Mesenchymal stem cell (in vitro differentiated cells and primary cell): ENCODE results near the gene TLL1.

ENCODE experiments used
- DNase-seq: peaks from one replicate; pipeline ENCODE4 v3.0.0-alpha.2; 2013
- H2AFZ ChIP-seq: one replicate; pipeline ENCODE4 v1.6.1; 2013; ENCODE audit warnings: low read depth, mild to moderate bottlenecking, control low read depth, inconsistent platforms, low read length, moderate library complexity
- H2AK5ac ChIP-seq: 2 replicates; pipeline ENCODE4 v1.6.1; 2013; ENCODE audit warnings: low read length, moderate library complexity, mild to moderate bottlenecking, inconsistent platforms; ENCODE audit not compliant: severe bottlenecking
- H2BK120ac ChIP-seq: one replicate; pipeline ENCODE4 v1.6.1; 2013; ENCODE audit warnings: low read depth, mild to moderate bottlenecking, inconsistent platforms, low read length, moderate library complexity
- H2BK12ac ChIP-seq, 2 experiments: one replicate each; pipeline ENCODE4 v1.6.1; 2013; ENCODE audit warnings: inconsistent platforms in 2 of 2, low read length in 2 of 2, mild to moderate bottlenecking in 2 of 2, moderate library complexity in 2 of 2, control low read depth in 1 of 2
- H2BK15ac ChIP-seq: one replicate; pipeline ENCODE4 v1.6.1; 2013; ENCODE audit warnings: mild to moderate bottlenecking, low read depth, inconsistent platforms; ENCODE audit not compliant: poor library complexity, severe bottlenecking
- H2BK5ac ChIP-seq: 2 replicates; pipeline ENCODE4 v1.6.1; 2013; ENCODE audit warnings: low read depth, mild to moderate bottlenecking, low read length, control low read depth, inconsistent platforms; ENCODE audit not compliant: poor library complexity, severe bottlenecking
- H3K14ac ChIP-seq, 2 experiments: one replicate each; pipeline ENCODE4 v1.6.1; 2013; ENCODE audit warnings: inconsistent platforms in 2 of 2, low read length in 2 of 2, control low read depth in 1 of 2, mild to moderate bottlenecking in 1 of 2, moderate library complexity in 1 of 2
- H3K18ac ChIP-seq, 2 experiments: one replicate each; pipeline ENCODE4 v1.6.1; 2013; ENCODE audit warnings: inconsistent platforms in 2 of 2, low read length in 2 of 2, control low read depth in 1 of 2, low read depth in 1 of 2, mild to moderate bottlenecking in 1 of 2
- H3K23ac ChIP-seq, 2 experiments: one replicate each; pipeline ENCODE4 v1.6.1; 2013; ENCODE audit warnings: inconsistent platforms in 2 of 2, low read length in 2 of 2, mild to moderate bottlenecking in 2 of 2, moderate library complexity in 2 of 2, control low read depth in 1 of 2
- H3K27ac ChIP-seq: 2 replicates; pipeline ENCODE4 v1.5.1; 2013; ENCODE audit warnings: mild to moderate bottlenecking, moderate library complexity, low read length, control low read depth, inconsistent platforms; ENCODE audit not compliant: poor library complexity, severe bottlenecking
- H3K27me3 ChIP-seq, 2 experiments: 2 replicates each; pipeline versions ENCODE4 v1.6.1 to v1.7.0; 2013; ENCODE audit warnings: low read length in 2 of 2, mild to moderate bottlenecking in 2 of 2, moderate library complexity in 2 of 2, control low read depth in 1 of 2, inconsistent platforms in 1 of 2; ENCODE audit not compliant: control insufficient read depth in 1 of 2, insufficient read depth in 1 of 2
- H3K36me3 ChIP-seq, 2 experiments: 2 replicates each; pipeline versions ENCODE4 v1.6.1 to v1.7.0; 2013; ENCODE audit warnings: low read length in 2 of 2, control low read depth in 1 of 2, inconsistent platforms in 1 of 2, low read depth in 1 of 2, mild to moderate bottlenecking in 1 of 2; ENCODE audit not compliant: insufficient read depth in 2 of 2, control insufficient read depth in 1 of 2
- H3K4ac ChIP-seq, 2 experiments: one replicate each; pipeline ENCODE4 v1.6.1; 2013; ENCODE audit warnings: inconsistent platforms in 2 of 2, low read length in 2 of 2, mild to moderate bottlenecking in 2 of 2, moderate library complexity in 2 of 2, control low read depth in 1 of 2, low read depth in 1 of 2
- H3K4me1 ChIP-seq: 2 replicates; pipeline ENCODE4 v1.6.1; 2013; ENCODE audit warnings: low read depth, low read length, control low read depth; ENCODE audit not compliant: control insufficient read depth, insufficient read depth
- H3K4me2 ChIP-seq: 2 replicates; pipeline ENCODE4 v1.6.1; 2013; ENCODE audit warnings: low read length, mild to moderate bottlenecking, inconsistent platforms; ENCODE audit not compliant: poor library complexity, severe bottlenecking
- H3K4me3 ChIP-seq, 2 experiments: 2 replicates each; pipeline versions ENCODE4 v1.5.1 to v1.7.0; 2013; ENCODE audit warnings: low read length in 2 of 2, mild to moderate bottlenecking in 2 of 2, control low read depth in 1 of 2, low read depth in 1 of 2; ENCODE audit not compliant: insufficient read depth in 1 of 2
- H3K79me1 ChIP-seq: replicated peaks from 2 replicates; pipeline ENCODE4 v1.6.1; 2013; ENCODE audit warnings: mild to moderate bottlenecking, control low read depth, low read length, inconsistent platforms; ENCODE audit not compliant: poor library complexity, severe bottlenecking
- H3K9ac ChIP-seq: 2 replicates; pipeline ENCODE4 v1.7.0; 2013; ENCODE audit warnings: mild to moderate bottlenecking, low read length, moderate library complexity
- H3K9me3 ChIP-seq: 2 replicates; pipeline ENCODE4 v1.7.0; 2013; ENCODE audit warnings: mild to moderate bottlenecking, low read length; ENCODE audit not compliant: control insufficient read depth
- H4K8ac ChIP-seq: one replicate; pipeline ENCODE4 v1.6.1; 2013; ENCODE audit warnings: inconsistent platforms, mild to moderate bottlenecking, low read length, moderate library complexity
- H4K91ac ChIP-seq: one replicate; pipeline ENCODE4 v1.6.1; 2013; ENCODE audit warnings: mild to moderate bottlenecking, low read length, inconsistent platforms
- WGBS: methylation state at CpG from one replicate; pipeline ENCODE4 v1.1.7; 2013; ENCODE audit warnings: mixed read lengths; 5-methylcytosine and 5-hydroxymethylcytosine counted together

TLL1 gene

DNA sequence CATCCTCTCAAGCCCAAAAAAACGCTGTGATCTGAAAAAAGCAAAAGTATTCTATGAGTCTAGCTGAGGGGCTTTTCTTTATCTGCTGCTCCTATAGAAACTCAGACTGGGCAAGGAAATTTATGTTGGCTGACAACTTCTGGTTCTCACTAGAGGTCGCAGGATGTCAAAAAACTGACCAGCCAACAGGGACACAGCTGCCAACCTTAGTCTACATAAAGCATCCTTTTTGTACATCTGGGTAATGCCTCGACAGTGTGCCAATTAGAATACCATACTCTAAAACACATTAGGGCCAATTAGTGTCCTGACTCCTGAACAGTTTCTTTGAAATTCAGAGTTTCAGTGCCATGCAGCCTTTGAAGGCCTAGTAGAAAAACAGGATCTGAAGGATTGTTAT, 8.8 kb upstream of the TLL1 start:
- no peak overlapping the region for H2BK120ac ChIP-seq
- 51% methylated on average over 3 of the region's 3 CpGs for WGBS
- no peak overlapping the region for H2BK5ac ChIP-seq

DNA sequence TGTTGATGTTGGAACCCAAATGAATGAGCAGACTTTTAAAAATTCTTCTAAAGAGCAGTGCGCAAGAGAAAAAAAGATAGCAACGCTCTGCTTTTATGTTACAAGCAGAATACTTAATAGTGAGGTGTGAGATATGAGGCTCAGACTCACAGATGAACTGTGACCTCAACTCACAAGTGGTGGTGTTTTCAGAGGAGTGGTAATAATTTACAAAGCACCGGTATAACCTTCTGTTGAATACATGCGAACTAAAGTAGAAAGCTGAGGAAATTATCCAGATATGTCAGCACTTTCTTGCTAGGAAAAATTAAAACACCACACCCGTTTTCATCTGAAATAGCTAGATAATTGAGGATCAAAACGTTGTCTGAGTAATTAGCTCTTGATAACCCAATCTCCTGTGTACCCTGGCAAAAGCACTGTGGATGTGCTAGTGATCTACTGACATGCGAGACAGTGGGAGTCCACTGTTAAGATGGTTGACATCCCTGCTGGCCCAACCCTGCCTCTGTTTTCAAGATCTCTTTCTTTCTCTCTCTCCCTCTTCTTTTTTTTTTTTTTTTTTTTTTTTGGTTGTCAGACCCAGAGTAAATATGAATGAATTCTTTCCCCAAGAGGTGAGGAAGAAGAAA, 6.9 kb upstream of the TLL1 start:
- Histone ChIP-seq H3K4me3 (no peak overlapping the region), H3K27ac (no peak overlapping the region), H2AFZ (no peak overlapping the region), H3K4me1 (no peaks in the 10 kb centered on the region), H2BK5ac (no peak overlapping the region), H3K14ac (no peak overlapping the region), H3K18ac (no peak overlapping the region), H3K9me3 (no peaks in the 10 kb centered on the region), H3K4me2 (no peak overlapping the region), H3K9ac (no peak overlapping the region), H2BK12ac (no peak overlapping the region), H2BK120ac (no peak overlapping the region), H2BK15ac (no peak overlapping the region), H3K36me3 (no peaks in the 10 kb centered on the region), H4K8ac (no peak overlapping the region), H3K4ac (no peak overlapping the region), H3K79me1 (no peaks in the 10 kb centered on the region), H3K27me3 (peaks cover 0 to 18% of the 10 kb centered on the region in 2 experiments), H4K91ac (no peak overlapping the region), H2AK5ac (no peak overlapping the region), H3K23ac (no peak overlapping the region)
- 92% methylated on average over 7 of the region's 7 CpGs for WGBS
- no peak for DNase-seq

More for the DNA sequence above, 8.8 kb upstream of the TLL1 start:
- H3K27me3 ChIP-seq, result no peaks in the 10 kb centered on the region
- no peak overlapping the region for H2BK15ac ChIP-seq
- no peaks in the 10 kb centered on the region for H3K79me1 ChIP-seq
- no peaks in the 10 kb centered on the region for H3K9me3 ChIP-seq
- no peak overlapping the region for H3K27ac ChIP-seq
- no peak overlapping the region for H2AK5ac ChIP-seq
- H4K8ac ChIP-seq, result no peak overlapping the region
- no peak for DNase-seq
- H3K9ac ChIP-seq, result no peak overlapping the region
- H3K4ac ChIP-seq, result no peak overlapping the region
- H4K91ac ChIP-seq, result no peak overlapping the region
- H3K14ac ChIP-seq, result no peak overlapping the region
- H3K4me3 ChIP-seq, result no peak overlapping the region
- H3K4me2 ChIP-seq, result no peak overlapping the region
- H2AFZ ChIP-seq, result no peak overlapping the region
- H3K18ac ChIP-seq, result no peak overlapping the region
- no peaks in the 10 kb centered on the region for H3K4me1 ChIP-seq
- no peak overlapping the region for H3K23ac ChIP-seq
- no peaks in the 10 kb centered on the region for H3K36me3 ChIP-seq
- H2BK12ac ChIP-seq, result no peak overlapping the region

DNA sequence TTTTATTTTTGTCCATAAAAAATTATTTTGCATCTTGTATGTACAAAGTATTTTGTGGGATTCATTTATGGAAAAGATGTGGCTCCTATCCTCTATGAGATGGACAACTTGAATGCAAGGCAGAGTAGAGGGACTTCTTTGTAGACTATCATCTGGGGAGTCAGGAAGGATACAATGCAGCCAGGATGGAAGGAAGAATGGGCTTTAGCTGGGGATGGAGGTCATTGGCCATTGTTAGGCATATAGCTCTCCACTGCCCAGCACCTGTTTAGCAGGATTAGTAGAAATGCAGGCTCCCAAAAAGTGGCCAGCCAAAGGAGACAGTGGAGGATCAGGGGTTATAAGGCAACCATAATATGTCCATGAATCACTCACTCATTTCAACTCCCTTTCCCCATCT, 5.1 kb upstream of the TLL1 start:
- H3K14ac ChIP-seq, result no peak overlapping the region

DNA sequence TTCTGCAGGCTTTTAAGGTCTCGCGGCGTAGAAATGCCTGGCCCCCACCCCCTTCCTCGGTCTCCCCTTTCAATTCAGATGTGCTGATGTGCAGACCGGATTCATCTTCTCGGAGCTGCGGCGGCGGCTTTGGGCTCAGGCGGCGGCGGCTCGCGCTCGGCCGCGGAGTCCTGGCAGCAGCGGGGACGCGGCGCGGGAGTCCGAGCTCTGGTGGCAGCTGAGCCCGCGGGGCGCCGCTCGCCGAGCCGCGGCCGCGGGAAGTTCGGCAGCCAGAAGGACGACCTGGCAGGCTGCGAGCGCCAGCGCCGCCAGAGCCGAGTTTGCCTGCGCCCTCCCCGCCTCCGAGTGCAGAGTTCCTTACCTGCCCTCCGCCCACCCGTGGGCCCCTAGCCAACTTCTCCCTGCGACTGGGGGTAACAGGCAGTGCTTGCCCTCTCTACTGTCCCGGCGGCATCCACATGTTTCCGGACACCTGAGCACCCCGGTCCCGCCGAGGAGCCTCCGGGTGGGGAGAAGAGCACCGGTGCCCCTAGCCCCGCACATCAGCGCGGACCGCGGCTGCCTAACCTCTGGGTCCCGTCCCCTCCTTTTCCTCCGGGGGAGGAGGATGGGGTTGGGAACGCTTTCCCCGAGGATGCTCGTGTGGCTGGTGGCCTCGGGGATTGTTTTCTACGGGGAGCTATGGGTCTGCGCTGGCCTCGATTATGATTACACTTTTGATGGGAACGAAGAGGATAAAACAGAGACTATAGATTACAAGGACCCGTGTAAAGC, 448 bp downstream of the TLL1 start:
- no peak overlapping the region for H4K8ac ChIP-seq
- no peak overlapping the region for H2AK5ac ChIP-seq
- H3K4me1 ChIP-seq, result peaks cover 12% of the 10 kb centered on the region
- no peaks in the 10 kb centered on the region for H3K79me1 ChIP-seq
- DNase-seq, result peak; percentile 30
- peak overlapping the region in 1 of 2 experiments; percentile 86 for H3K23ac ChIP-seq
- WGBS, result under 1% methylated on average over 39 of the region's 70 CpGs
- peak overlapping the region; percentile 58 for H3K9ac ChIP-seq
- no peak overlapping the region for H2BK15ac ChIP-seq
- no peak overlapping the region for H4K91ac ChIP-seq
- H3K9me3 ChIP-seq, result no peaks in the 10 kb centered on the region
- H2BK120ac ChIP-seq, result no peak overlapping the region
- no peaks in the 10 kb centered on the region for H3K36me3 ChIP-seq
- peaks cover 0 to 61% of the 10 kb centered on the region in 2 experiments for H3K27me3 ChIP-seq
- H2BK5ac ChIP-seq, result no peak overlapping the region
- H3K14ac ChIP-seq, result no peak overlapping the region
- H2BK12ac ChIP-seq, result peak overlapping the region in 1 of 2 experiments; percentile 6
- H2AFZ ChIP-seq, result no peak overlapping the region
- peak overlapping the region in 1 of 2 experiments; percentile 11 for H3K18ac ChIP-seq
- no peak overlapping the region for H3K27ac ChIP-seq
- no peak overlapping the region for H3K4ac ChIP-seq
- H3K4me2 ChIP-seq, result peak overlapping the region; percentile 100
- H3K4me3 ChIP-seq, result peak overlapping the region; percentile 78 to 84

More for the DNA sequence above, 5.1 kb upstream of the TLL1 start:
- Histone ChIP-seq H3K4me1 (no peaks in the 10 kb centered on the region), H2AK5ac (no peak overlapping the region), H2BK5ac (no peak overlapping the region), H3K23ac (no peak overlapping the region), H3K18ac (no peak overlapping the region), H2BK12ac (no peak overlapping the region), H2BK120ac (no peak overlapping the region), H3K4me2 (no peak overlapping the region), H3K79me1 (no peaks in the 10 kb centered on the region), H4K8ac (no peak overlapping the region), H3K9me3 (no peaks in the 10 kb centered on the region), H3K27ac (no peak overlapping the region), H3K4ac (no peak overlapping the region), H3K4me3 (no peak overlapping the region), H3K36me3 (no peaks in the 10 kb centered on the region), H3K9ac (no peak overlapping the region), H4K91ac (no peak overlapping the region), H2BK15ac (no peak overlapping the region), H3K27me3 (peaks cover 0 to 33% of the 10 kb centered on the region in 2 experiments), H2AFZ (no peak overlapping the region)
- no peak for DNase-seq
